ENCODE results near the gene HOXA10.

Gene HOXA10

DNA sequence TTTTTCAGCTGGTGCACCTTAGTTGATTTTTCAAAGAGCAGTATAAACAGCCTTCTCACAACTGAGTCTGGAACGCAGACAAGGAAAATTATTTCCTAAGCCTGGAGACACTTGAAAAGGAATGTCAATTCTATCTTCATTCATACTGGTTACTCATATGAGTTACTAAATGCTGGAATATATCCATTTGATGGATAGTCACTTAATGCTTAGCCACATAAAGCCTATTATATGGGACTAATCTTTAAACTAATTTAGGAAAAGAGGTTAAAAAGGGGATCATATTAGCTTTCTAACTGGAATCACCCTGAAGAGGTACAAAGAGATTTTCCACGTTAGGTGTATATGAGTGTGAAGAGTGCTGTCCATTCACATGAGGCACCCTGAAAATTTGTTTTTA lies 41.9 kb downstream of the HOXA10 start:
- DNase-seq (ENCODE audit: low read depth in 2 of 2), result no peak

- DNase-seq (ENCODE audit: low read depth in 2 of 2), result no peak
These were observed 42.7 kb downstream of the HOXA10 start for GRCh38 chr7:27131390-27131819.

- DNase-seq (ENCODE audit: low read depth in 2 of 2), result peak; percentile 32 to 40
These were observed 43.4 kb downstream of the HOXA10 start, which contains the start of gene HOXA4 for GRCh38 chr7:27130540-27131389. Gene HOXA4 (minus strand): TSS chr7:27130757. CDS start chr7:27130733, 24 bp downstream.

- DNase-seq (ENCODE audit: low read depth in 2 of 2), result no peak
These were observed 44.2 kb downstream of the HOXA10 start for GRCh38 chr7:27129729-27130539.

- no peak for DNase-seq (ENCODE audit: low read depth in 2 of 2)
These were observed 45.1 kb downstream of the HOXA10 start for GRCh38 chr7:27128776-27129728.

- no peak for DNase-seq (ENCODE audit: low read depth in 2 of 2)
These were observed 46.1 kb downstream of the HOXA10 start for GRCh38 chr7:27128034-27128433.

DNA sequence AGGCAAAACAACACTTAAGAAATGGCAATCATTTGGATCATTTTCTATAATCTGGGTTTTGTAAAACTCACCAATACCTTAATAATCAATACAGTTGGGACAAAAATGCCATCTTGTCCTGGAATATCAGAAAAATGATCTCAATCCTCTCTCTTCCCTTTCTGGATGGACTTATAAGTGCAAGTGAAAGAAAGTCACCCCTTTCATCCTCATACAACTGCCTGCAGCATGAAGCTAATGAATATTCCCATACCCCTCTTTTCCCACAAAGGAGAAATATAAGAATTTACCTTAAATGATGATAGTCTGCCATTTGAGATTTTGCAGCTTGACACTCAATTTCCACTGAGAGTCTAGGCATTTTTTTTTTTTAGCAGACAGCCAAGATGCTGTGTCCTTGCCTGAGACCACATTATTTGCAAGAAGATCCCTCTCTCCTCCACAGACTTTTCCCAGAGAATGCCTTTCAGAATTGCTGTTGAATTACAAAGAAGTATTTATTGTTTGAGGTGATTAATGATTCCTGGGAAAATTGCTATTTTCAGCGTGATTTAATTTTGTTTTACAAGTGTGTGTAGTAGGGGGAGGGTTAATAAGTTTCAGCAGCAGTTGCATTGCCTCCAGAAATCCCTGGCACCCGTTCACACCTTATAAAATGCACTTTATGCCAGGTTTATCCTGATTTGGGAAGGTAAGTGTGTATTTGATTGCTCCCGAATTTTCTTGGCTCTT lies 47.4 kb downstream of the HOXA10 start:
- no peak for DNase-seq (ENCODE audit: low read depth in 2 of 2)

GRCh38 chr7:27125986-27126394 lies 48.1 kb downstream of the HOXA10 start:
- no peak for DNase-seq (ENCODE audit: low read depth in 2 of 2)

DNA sequence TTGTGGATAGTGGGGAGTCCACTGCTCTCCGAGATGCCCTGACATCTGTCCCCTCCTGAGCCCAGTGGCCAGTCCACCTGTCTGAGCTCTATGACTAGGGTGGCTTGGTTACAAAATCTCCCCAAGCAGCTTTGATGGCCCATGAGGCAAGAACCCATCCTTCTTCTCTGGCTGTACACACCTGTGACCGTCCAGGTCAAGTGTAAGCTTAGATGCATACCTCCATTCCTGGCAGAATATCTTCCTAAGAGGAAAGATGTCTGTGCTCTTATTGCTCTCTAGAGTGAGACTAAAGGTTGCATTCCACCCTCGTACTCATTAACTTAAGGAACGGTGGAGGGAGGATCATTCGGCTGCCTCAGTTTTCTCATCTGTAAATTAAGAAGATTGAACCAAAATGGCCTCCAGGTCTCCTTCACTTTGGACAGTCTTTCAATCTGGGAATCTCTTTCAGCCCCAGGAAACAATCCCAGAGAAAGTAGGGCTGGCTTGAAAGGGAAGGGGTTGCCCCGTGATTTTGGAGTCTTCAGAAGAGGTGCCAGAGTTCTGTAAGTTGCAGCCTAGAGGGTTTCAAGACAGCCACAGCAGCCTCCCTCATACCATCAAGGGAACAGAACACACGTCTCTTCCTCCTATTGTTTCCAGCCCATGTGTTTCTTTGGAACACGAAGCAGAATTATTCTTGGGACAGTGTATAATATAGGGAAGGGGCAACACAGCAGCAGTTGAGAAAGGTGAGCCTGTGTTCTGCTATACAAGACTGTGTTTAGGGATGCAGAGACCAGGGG lies 49.0 kb downstream of the HOXA10 start:
- DNase-seq (ENCODE audit: low read depth in 2 of 2), result no peak

DNA sequence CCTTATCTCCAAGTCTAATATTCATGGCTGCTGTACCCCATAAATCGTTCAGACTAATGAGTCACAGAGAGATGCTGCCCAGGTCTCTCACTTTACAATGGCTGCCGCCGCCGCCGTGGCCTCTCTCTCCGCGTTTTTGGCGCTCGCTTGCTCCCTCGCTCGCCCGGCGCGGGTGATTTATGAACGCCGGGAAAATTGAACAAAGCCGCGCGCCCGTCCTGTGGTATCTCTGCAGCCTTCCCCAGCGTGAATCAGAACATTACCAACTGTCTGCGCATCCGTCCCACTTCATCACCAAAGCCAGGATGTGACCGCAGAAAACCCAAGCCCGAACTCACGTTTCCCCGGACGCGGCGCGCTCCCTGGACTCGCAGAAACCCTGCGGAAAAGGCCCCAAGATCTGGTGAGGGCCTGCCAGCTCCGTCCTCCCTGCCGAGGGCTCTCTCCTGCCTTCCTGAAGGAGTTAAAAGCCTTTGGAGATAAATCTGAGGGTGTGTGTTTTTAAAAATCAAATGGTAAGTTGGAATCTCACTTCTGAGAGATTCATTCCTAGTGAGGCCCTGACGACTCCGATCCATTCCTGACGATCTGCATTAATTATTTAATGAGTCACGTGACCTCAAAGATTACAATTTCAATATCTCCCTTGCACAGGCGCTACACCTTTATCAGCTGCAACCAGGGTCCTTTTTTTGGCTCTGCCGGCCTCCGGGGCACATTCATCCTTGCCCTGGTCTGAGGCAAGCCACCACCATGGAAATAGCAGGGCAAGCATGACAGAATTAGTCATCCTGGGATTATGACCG lies 49.8 kb downstream of the HOXA10 start:
- DNase-seq (ENCODE audit: low read depth in 2 of 2), result no peak

DNA sequence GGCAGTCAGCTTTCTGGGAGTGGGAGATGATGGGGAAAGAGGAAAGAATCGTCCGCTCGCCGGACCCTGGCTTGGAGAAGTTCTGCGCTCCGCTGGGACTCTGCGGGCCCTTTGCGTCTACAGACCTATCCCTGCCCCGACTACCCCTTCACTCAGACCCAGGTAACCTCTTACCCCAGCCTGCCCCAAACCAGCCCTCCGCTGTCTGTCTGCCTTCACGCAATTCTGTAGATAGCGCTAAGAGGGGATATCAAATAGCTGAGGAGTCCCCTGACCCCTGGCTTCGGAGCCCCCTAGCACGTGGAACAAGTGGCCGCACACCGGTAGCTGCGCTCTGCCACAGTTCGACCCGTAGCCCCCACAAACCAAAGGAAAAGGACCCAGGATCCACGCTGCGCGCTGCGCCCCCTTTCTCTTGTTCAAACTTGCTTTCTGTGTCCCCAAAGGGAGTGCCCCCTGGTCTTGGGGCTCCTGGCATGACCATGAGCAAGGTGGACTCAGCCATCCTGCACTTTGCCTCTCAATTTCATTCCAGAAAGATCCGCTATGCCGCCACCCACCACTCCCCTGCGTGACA lies 50.6 kb downstream of the HOXA10 start:
- no peak for DNase-seq (ENCODE audit: low read depth in 2 of 2)

DNA sequence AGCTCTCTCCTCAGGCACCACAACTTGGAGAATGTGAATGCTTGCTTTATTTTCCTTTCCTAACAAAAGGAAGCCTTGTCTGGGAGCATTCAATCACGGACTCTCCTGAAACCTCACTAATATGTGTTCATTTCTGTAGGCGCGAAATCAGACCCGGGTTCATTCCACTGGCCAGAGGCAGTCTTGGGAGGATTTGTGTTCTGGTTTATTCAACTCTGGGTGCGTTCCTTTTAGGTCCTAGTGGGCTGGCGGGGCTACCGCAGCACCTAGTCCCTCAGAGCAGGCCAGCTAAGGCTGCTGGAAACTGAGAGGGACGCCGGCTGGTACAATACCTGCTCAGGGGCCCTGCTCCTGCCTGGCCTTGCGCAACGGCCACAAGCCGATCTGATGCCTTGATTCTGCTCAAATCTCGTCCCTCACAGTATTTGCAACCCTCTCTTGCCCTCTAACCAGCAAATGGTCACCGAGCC lies 51.1 kb downstream of the HOXA10 start:
- no peak for DNase-seq (ENCODE audit: low read depth in 2 of 2)

DNA sequence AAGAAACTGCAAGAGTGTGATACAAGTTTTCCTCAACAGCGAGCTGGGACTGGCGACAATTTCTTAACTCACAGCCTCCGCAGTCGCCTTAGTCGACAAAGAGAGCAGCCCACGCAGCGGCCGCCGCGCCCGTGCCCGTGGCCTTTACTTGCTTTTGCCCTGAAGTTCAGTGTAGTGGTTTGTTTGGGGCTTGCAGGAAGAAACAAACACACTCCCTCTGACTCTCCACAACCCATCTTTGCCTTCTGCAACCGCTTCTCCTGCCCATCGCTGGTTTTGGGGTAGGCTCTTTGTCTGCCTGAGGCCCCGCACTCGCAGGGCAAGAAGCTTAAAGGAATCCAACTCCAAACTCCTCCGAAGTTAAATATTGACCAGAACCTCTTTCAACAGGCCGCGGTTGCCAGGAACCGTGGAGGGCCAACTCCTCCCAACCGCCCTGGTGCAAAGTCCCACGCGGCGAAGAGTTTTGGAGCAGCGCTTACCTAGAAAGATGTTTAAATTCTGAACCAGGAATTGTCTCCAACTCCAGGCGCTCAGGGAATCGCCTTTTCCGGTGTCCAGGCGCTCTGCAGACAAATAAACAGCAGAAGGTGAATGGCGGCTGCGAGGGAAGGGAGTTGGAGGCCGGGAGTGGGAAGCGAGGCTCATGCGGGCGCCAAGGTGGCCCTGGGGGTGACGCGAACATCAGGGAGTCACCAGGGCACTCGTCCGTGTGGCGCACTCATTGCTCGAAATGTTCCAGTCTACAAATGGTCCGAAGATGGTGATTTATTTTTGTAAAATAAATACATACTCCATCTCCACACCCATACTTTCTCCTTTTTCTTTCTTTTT lies 51.8 kb downstream of the HOXA10 start:
- no peak for DNase-seq (ENCODE audit: low read depth in 2 of 2)

GRCh38 chr7:27121684-27122076 lies 52.4 kb downstream of the HOXA10 start:
- DNase-seq (ENCODE audit: low read depth in 2 of 2), result no peak

Data from stimulated activated CD8-positive, alpha-beta memory T cell treated with anti-CD3 and anti-CD28 coated beads, Interleukin-7, amount 100 ng/mL, for 1 hour (primary cell).